ENCODE measurements around the gene EFCAB14.
"Not testable (repeated sequence)": the region's sequence is repeated elsewhere in the genome, so short reads cannot be mapped to it uniquely, and the experiment has no call there.

DNA sequence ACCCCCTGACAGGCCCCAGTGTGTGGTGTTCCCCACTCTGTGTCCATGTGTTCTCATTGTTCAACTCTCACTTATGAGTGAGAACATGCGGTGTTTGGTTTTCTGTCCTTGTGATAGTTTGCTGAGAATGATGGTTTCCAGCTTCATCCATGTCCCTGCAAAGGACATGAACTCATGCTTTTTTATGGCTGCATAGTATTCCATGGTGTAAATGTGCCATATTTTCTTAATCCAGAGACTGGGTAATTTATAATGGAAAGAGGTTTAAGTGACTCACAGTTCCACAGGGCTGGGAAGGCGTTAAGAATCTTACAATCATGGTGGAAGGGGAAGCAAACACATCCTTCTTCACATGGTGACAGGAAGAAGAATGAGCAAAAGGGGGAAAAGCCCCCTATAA lies 64.2 kb downstream of the EFCAB14 start:
- not testable (repeated sequence) for TF ChIP-seq MAFK (IDR thresholded peaks at IDR 0.05; ENCODE audit: low read depth, low read length); SIX5 (IDR thresholded peaks at IDR 0.05; ENCODE audit: low read depth, low read length); NRF1 (IDR thresholded peaks at IDR 0.05; ENCODE audit: low read depth, low read length); CTCF (IDR thresholded peaks at IDR 0.05; ENCODE audit: control extremely low read depth in 1 of 3, insufficient read depth in 1 of 3, low read depth in 1 of 3, low read length in 3 of 3); POU5F1 (IDR thresholded peaks at IDR 0.05; ENCODE audit: low read depth, low read length); TAF1 (IDR thresholded peaks at IDR 0.05; ENCODE audit: low read depth, low read length)
